ENCODE data around the gene GPNMB. TPM values are rescaled to one million over a fixed set of nuclear protein-coding genes. Genes with fewer than 3 reads are reported as not detected.

Gene GPNMB
- total and polyA plus RNA-seq, 2 of the 4 experiments (the other 2 are of a cell fraction): under 0.01 to 0.14 TPM

DNA sequence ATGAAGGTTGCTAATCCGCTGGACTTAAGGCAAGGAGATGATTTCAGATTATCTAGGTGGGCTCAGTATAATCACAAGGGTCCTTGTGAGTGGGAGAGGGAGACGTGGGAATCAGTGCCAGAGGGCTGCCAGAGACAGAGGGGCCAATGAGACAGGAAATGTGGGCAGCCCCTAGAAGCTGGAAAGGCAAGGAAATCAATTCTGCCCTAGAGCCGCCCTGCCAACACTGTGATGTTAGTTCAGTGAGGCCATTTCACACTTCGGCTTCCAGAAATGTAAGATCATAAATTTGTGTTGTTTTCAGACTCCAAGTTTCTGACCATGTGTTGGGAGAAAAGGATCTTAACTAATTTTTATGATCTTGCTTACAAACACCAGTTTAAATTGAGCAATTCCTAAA lies 3.6 kb upstream of the GPNMB start:
- no peak overlapping the region for H3K4ac ChIP-seq (ENCODE audit: low read depth, low read length)
- TF ChIP-seq, protein P1, sequence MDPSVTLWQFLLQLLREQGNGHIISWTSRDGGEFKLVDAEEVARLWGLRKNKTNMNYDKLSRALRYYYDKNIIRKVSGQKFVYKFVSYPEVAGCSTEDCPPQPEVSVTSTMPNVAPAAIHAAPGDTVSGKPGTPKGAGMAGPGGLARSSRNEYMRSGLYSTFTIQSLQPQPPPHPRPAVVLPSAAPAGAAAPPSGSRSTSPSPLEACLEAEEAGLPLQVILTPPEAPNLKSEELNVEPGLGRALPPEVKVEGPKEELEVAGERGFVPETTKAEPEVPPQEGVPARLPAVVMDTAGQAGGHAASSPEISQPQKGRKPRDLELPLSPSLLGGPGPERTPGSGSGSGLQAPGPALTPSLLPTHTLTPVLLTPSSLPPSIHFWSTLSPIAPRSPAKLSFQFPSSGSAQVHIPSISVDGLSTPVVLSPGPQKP (IDR thresholded peaks at IDR 0.05; ENCODE audit: borderline replicate concordance, low read depth, low read length): no peak
- TF ChIP-seq RFX5 (IDR thresholded peaks at IDR 0.05; ENCODE audit: low read depth, low read length) (no peak), MAFK (IDR thresholded peaks at IDR 0.05; ENCODE audit: low read depth, low read length) (no peak), NFE2L2 (IDR thresholded peaks at IDR 0.05; ENCODE audit: low read depth, low read length) (no peak), POLR2A (IDR thresholded peaks at IDR 0.05; ENCODE audit: low read depth, low read length) (no peak), BHLHE40 (IDR thresholded peaks at IDR 0.05; ENCODE audit: low read depth, low read length) (no peak)
- TF ChIP-seq, protein P2, sequence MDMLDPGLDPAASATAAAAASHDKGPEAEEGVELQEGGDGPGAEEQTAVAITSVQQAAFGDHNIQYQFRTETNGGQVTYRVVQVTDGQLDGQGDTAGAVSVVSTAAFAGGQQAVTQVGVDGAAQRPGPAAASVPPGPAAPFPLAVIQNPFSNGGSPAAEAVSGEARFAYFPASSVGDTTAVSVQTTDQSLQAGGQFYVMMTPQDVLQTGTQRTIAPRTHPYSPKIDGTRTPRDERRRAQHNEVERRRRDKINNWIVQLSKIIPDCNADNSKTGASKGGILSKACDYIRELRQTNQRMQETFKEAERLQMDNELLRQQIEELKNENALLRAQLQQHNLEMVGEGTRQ (IDR thresholded peaks at IDR 0.05; ENCODE audit: low read depth, low read length): no peak
- H4K5ac ChIP-seq (ENCODE audit: low read depth, low read length): no peak overlapping the region
- H3K36me3 ChIP-seq (ENCODE audit: control insufficient read depth, insufficient read depth, low read length): no peaks in the 10 kb centered on the region
- H4K8ac ChIP-seq (ENCODE audit: low read depth in 2 of 2, low read length in 2 of 2): no peak overlapping the region
- no peak overlapping the region for H3K23ac ChIP-seq (ENCODE audit: low read depth, low read length)
- H3K18ac ChIP-seq (ENCODE audit: low read depth, low read length): no peak overlapping the region
- no peak overlapping the region for H3K14ac ChIP-seq (replicated peaks; ENCODE audit: low read depth, low read length)
- no peak overlapping the region for H3K9ac ChIP-seq (ENCODE audit: low read depth, low read length)
- DNase-seq: no peak
- H3K27ac ChIP-seq (ENCODE audit: insufficient read depth, low read length): no peak overlapping the region
- no peak for ATAC-seq (ENCODE audit: low read depth)
- no peak overlapping the region for H3K4me3 ChIP-seq (ENCODE audit: insufficient read depth, low read depth, low read length)
- no peak overlapping the region for H2BK15ac ChIP-seq (ENCODE audit: low read depth, low read length)
- no peak overlapping the region for H4K91ac ChIP-seq (ENCODE audit: insufficient read depth, low read depth, low read length)
- dilution Hi-C loops (cut with HindIII; ENCODE audit: low sequenced_read_pairs, unreplicated experiment) (no loop called here), intact Hi-C loops (cut with micrococcal nuclease) (no loop called here), in situ Hi-C loops (cut with MboI; ENCODE audit: low sequenced_read_pairs) (no loop called here)
- POLR2A ChIA-PET (ENCODE audit: unreplicated experiment): no interaction called here
- peaks cover 20% of the 10 kb centered on the region for H3K27me3 ChIP-seq (ENCODE audit: control insufficient read depth, insufficient read depth, low read length)
- no peak overlapping the region for H2BK5ac ChIP-seq (ENCODE audit: low read depth, low read length, poor library complexity, severe bottlenecking)
- H3K56ac ChIP-seq (ENCODE audit: extremely low read depth, insufficient read depth, low read length): no peak overlapping the region
- no TSS peak for BruUV-seq (replicated peaks)
- H2AK5ac ChIP-seq (ENCODE audit: low read depth, low read length): no peak overlapping the region
- WGBS, 2 experiments (ENCODE audit: extremely low coverage in 2 of 2, insufficient read length in 1 of 2): 0% methylated on average over 1 of the region's 4 CpGs; no CpG with 5 or more reads in 1 of the 2 experiments
- no peaks in the 10 kb centered on the region for H3K79me1 ChIP-seq (ENCODE audit: low read depth in 1 of 2, low read length in 2 of 2)
- H3K9me1 ChIP-seq (ENCODE audit: insufficient read depth, low read length): no peaks in the 10 kb centered on the region
- H2AFZ ChIP-seq (replicated peaks; ENCODE audit: low read length, poor library complexity): peak overlapping the region; percentile 10
- no peak overlapping the region for H2AK9ac ChIP-seq (replicated peaks; ENCODE audit: low read depth, low read length, poor library complexity)
- H2BK20ac ChIP-seq (ENCODE audit: low read depth, low read length): no peak overlapping the region
- CTCF ChIA-PET: no interaction called here
- no peaks in the 10 kb centered on the region; the same call in 1 of the 2 replicates for H3K4me1 ChIP-seq (ENCODE audit: control insufficient read depth, insufficient read depth, low read length)
- H3K4me2 ChIP-seq (ENCODE audit: low read depth, low read length): no peak overlapping the region
- H2BK120ac ChIP-seq (ENCODE audit: low read depth, low read length): no peak overlapping the region
- no peaks in the 10 kb centered on the region for H4K20me1 ChIP-seq (ENCODE audit: insufficient read depth, low read length)
- H3K9me3 ChIP-seq (ENCODE audit: control insufficient read depth, insufficient read depth, low read length): no peaks in the 10 kb centered on the region
